Midbrain (tissue), 1 donor: ENCODE results near the gene CCNF.
"Not testable (repeated sequence)": the region's sequence is repeated elsewhere in the genome, so short reads cannot be mapped to it uniquely, and the experiment has no call there.

Experiments
- DNase-seq: peaks from one replicate; lab custom pipeline; 2025; lab: John Stamatoyannopoulos, UW

CCNF gene, protein sequence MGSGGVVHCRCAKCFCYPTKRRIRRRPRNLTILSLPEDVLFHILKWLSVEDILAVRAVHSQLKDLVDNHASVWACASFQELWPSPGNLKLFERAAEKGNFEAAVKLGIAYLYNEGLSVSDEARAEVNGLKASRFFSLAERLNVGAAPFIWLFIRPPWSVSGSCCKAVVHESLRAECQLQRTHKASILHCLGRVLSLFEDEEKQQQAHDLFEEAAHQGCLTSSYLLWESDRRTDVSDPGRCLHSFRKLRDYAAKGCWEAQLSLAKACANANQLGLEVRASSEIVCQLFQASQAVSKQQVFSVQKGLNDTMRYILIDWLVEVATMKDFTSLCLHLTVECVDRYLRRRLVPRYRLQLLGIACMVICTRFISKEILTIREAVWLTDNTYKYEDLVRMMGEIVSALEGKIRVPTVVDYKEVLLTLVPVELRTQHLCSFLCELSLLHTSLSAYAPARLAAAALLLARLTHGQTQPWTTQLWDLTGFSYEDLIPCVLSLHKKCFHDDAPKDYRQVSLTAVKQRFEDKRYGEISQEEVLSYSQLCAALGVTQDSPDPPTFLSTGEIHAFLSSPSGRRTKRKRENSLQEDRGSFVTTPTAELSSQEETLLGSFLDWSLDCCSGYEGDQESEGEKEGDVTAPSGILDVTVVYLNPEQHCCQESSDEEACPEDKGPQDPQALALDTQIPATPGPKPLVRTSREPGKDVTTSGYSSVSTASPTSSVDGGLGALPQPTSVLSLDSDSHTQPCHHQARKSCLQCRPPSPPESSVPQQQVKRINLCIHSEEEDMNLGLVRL

DNA sequence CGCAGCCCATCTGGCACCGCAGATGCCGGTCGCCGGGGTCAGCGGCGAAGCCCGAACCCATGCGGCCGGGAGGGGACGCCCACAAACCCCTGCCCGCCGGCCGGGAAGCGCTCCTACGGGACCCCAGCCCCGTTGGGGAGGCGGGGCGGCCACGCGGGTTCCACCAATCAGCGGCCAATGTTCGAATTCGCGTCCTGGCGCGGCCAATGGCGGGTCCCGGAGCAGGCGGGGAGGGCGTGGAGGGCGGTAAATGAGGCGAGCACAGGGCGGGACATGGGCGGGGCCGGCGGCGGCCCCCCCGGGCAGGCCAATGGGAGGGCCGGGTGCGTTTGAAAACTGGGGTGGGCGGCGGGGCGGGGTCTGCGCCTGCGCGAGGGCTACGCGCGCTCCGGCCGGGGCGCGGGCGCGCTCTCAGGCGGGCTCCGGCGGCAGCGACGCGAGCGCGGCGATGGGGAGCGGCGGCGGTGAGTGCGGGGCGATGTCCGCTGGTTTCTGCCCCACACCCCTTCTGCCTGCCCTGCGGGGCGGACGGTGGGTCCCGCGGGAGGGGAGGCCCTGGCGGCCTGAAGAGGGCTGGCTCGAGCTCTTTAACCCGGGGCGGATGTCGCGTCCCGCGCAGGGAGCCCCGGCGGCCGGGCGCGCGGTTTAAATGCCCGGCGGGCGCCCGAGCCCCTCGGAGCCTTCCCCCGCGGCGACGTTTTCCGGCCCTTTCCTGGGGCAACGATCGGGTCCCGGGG, at the start of gene CCNF:
Gene CCNF (plus strand): TSS at position 414 of the 737 bp plus-strand sequence. CDS start 35 bp downstream, at position 449.
- peak; percentile 96 for DNase-seq

DNA sequence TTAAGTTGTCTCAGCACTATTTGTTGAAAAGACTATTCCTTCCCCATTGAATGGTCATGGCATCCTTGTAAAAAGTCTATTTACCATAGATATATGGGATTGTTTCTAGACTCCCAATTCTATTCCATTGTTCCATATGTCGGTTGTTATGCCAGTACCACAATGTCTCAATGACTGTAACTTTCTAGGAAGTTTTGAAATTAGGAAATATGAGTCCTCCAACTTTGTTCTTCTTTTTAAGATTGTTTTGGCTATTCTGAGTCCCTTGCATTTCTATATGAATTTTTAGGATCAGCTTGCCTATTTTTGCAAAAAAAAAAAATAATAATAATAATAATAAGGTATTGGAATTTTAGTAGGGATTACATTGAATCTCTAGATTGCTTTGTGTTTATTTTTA, 45.7 kb upstream of the CCNF start:
- no peak for DNase-seq

DNA sequence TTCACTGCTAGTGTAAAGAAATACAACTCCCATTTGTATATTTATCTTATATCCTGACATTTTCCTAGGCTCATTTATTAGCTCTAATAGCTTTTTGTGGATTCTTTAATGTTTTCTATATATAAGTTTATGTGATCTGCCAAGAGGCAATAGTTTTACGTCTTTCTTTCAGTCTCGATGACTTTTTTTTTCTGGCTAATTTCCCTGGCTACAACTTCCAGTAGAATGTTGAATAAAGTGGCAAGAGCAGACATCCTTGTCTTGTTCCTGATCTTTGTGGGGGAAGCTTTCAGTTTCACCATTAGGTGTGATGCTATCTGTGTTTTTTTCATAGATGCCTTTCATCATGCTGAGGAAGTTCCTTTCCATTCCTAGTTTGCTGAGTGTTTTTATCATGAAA, 44.8 kb upstream of the CCNF start:
- no peak for DNase-seq

DNA sequence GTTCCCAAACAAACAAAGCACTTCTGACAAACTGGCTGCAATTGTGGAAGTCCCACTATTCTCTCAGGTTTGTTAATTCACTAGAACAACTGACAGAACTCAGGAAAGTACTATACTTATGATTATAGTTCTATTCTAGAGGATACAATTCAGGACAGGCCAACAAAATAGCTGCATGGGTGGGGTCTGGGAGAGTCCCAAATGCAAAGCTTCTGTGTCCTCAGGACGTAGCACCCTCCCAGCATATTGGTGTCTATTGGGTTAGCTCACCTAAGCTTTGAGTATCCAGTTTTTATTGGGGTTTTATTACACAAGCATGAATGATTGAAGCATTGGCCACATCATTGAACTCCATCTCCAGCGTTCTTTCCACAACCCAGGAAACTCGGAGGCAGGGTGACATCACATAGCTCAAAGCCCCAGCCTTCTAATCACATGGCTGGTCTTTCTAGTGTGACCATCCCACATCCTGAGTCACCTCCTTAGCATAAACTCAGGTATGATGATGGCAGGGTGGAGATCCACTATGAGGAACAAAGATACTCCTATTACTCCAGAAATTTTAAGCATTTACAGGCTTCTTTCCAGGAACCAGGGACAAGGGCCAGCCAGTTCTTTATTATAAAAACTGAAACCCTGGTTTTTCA, 43.9 kb upstream of the CCNF start:
- no peak for DNase-seq

DNA sequence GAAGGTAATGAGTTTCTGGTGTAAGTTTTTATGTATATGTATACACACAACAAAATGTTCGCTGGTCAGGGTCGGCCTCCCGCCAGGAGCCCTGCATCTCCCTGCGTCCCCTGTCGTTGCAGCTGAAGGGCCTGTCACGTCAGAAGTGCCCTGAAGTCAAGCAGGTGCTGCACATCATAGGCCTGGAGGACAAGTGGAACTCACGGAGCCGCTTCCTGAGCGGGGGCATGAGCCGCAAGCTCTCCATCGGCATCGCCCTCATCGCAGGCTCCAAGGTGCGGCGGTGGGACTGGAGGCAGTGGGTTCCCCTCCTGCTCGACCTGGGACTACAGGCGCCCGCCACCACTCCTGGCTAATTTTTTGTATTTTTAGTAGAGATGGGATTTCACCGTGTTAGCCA, 43.3 kb upstream of the CCNF start:
- DNase-seq = not testable (repeated sequence)

DNA sequence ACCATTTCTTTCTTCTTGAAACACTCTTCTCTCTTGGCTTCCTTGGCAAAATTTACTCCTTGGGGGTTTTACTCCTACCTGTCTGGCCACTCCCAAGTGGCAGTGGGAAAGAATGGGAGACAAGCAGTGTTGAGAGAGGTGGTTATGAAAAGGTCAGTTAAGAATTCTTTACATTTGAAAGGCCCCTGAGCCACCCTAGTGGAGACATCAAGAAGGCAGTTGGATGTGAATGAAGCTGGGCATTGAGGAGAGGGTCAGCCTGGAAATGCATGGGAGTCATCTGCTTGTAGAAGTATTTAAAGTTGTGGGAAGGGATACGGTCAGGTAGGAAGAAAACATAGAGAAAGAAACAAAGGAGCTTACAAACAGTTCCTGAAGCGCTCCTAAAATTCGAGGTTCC, 42.3 kb upstream of the CCNF start:
- no peak for DNase-seq

DNA sequence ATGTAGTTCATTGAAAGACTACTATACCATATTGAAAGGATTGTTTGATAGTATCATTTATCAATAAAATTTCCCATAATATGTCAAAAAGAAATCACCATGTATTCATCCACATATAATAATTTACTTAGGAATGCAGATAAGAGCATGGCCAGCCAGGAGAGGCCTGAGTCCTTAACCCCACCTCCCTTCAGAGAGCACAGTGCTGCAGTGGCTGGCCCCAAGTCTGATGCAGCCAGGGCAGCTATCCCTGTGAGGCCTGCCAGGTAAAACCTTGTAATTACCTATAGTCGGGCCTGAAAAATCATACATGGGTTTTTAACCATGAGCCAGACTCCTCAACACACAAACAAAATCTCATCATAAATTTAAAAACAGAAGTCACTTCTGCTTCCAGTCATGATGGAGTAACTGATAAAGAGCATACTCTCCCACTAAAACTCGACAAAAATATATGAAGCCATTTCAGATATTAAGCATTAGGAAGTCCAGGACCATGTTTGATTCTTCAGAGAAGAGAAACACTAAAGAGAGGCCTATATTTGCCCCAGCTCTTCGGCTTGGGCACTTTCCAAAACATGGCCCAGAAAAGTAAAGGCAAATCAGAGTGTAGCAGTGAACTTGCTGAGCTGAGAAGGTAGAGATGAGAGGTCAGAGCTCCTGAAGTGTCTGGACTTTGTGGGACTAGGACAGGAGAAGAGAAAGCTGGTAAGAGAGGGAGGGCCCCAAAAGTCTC, 40.9 kb upstream of the CCNF start:
- no peak for DNase-seq

DNA sequence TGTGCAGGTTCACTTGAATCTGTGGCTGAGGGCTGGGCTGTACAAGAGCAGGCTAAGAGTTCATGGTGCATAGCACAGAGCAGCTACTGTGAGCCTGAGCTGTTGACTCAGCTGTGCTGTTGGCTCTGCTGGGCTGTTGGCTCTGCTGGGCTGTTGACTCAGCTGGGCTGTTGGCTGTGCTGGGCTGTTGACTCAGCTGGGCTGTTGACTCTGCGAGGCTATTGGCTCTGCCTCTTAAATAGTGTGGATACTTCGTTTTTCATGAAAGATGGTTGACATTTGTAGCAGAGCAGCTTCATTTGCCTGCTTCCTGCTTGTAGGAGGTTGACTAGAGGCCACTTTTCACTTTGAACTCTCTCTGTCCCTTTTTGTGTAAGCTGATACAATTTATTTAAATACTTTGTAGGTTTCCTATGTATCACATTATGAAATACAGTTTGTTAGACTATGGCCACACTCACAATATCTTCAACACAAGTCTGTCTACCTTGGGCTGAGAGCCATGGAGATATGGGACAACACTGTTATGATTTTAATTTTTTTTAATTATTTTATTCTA, 40.3 kb upstream of the CCNF start:
- DNase-seq = no peak

DNA sequence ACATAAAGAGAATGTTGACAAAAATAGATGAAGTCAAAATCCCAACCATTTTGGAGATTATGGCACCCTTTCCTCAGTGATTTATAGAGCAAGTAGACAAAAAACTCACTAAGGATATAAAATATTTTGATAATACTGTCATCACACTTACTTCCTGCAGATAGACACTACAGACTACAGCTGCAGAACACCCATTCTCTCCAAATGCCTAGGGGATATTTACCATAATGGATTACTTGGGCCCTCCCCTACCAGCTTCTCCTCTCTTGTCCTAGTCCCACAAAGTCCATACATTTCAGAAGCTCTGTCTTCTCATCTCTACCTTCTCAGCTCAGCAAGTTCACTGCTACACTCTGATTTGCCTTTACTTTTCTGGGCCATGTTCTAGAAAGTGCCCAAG, 37.2 kb upstream of the CCNF start:
- DNase-seq = no peak

DNA sequence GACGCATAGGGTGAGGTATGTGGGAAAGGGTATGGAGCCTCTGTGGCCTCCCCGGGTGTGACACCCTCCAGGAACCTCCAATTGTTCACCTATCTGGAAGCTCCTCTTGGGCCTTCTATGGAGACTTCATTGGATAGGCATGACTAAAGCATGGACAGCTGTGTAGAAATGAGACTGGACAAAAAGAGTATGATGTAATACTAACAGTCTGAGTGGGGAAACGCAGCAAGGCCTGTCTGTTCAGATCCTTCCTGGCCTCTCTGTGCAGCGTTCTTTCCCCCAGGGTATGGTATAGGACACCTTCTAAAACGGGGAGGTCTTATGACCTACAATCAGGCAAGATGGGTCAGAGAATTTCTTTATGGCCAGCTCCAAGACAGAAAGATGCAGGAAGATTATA, 30.7 kb upstream of the CCNF start:
- no peak for DNase-seq

DNA sequence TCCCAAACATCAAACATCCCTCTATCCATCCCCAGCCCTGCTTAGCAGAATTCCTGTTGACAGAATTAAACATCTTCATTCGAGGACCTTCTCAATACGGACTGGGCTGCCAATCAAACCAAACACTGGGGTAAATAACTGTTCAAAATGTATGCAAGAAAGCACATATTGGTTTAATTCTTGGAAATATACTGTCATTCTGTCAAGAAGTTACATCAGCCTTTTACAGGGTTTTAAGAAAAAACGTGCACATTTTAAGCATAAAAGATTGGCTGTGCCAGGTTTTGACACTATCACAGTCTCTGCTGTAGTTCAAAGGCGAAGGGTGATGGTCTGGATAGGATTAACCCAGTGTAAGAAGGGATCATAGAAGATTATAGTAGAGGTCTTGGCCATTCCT, 25.1 kb upstream of the CCNF start:
- DNase-seq = no peak

DNA sequence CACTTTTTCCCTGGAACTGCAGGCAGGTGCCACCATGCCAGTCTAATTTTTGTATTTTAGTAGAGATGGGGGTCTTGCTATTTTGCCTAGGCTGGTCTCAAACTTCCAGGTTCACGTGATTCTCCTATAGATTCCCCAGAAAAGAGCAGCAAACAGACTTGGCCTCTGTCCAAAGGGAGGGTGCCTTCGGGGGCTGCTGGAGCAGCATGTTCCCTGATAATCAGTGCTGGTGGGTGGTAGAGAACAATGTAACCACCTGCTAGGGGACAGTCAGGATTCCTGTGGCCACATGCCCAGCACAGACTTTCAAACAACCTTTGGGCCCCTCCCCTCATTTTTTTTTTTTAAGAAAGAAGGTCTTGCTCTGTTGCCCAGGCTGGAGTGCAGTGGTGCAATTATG, 14.2 kb upstream of the CCNF start:
- DNase-seq = no peak

DNA sequence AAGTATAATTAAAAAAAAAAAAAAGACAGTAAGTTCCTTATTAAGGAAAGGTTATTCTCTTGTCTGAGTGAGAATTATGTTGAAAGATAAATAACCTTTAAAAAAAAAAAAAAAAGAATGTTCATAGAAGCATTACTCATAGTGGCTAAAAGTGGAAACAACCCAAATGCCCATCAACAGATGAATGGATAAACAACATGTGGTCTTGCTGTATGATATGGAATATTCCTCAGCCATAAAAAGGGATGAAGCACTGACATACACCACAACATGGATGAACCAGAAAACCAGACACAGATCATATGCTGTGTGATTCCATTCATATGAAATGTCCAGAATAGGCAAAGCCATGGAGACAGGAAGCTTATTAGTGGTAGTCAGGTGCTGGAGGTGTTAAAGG, 9.2 kb upstream of the CCNF start:
- DNase-seq = no peak

DNA sequence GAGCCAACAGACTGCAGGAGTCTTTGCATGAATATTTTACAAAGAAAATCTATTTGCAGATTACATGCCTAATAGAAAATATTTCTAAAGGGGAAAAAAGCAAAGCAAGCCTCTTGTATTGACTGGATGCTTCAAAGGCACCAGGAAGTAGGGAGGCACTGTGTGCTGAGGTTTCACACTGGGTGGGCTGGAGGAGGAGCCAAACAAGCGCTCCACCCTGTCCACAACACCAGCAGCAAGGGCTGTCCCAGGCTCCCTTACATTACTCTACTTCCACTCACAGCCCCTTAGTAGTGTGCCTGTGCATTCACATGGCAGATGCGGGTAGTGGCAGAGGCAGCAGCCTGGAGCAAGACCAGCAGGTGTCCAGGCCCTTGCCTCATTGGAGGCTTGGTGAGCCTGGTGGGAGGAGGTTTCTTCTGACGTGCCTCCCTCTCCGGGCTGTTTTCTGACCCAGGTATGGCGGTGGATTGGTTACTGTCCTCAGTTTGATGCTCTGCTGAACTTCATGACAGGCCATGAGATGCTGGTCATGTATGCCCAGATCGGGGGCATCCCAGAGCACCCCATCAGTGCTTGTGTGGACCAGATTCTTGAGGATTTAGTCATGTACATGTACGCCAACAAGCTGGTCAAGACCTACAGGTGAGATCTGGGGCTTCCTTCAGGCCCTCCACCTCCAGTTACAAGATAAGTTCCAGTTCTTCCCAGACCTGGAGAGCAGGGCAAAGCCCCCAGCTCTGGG, 7.0 kb upstream of the CCNF start:
- no peak for DNase-seq

DNA sequence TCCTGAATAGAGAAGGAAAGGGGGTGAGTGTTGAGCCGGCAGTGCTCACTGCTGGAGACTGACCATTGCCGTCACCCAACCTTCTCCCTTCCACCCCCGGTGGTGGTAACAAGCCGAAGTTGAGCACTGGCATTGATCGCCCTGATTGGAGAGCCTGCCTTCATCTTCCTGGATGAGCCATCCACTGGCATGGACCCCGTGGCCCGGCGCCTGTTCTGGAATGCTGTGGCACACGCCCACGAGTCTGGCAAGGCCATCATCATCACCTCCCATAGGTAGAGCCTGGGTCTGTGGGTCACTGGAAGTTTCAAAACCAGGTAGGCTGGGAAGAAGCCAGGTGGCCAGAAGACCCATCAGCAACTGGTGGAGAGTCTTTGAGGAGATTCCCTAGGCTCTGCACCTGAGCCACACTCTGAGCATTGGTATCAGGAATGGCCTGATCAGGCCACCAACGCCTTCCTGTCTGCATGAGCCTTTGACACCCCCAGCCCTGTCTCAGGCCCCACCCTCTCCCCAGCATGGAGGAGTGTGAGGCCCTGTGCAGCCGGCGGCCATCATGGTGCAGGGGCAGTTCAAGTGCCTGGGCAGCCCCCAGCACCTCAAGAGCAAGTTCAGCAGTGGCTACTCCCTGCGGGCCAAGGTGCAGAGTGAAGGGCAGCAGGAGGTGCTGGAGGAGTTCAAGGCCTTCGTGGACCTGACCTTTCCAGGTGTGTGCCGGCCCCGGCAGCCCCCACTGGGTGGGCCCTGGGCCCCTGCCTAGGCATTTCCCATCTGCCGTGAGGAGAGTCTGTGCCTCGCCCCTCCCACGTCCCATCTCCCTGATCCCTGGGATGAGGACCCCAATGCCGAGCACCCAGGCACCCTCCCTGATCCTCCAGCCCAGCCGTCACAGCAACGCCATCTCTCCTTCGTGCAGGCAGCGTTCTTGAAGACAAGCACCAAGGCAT, 4.9 kb upstream of the CCNF start:
- no peak for DNase-seq

DNA sequence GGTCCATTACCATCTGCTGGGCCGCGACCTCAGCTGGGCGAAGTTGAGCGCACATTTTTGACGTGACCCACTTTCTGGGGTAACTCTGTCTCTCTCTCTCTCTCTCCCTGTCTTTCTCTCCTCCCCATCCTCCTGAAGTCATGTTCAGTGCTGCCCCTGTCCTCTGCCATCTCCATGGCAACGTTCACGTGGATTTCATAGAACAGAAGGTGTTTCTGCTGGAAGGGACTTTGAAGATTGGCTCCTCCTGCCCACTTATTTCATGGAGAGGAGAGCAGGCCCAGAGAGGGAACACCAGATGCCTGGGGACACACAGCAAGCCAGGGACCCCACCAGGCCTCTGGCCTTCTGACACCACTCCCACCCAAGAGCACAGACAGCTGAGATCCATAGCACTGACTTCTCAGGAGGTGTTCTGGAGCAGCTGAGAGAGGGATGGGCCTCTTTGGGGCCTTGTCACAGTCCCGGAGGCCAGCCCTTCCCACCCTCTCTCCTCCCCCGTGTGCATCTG, 4.2 kb upstream of the CCNF start:
- peak; percentile 2 for DNase-seq

DNA sequence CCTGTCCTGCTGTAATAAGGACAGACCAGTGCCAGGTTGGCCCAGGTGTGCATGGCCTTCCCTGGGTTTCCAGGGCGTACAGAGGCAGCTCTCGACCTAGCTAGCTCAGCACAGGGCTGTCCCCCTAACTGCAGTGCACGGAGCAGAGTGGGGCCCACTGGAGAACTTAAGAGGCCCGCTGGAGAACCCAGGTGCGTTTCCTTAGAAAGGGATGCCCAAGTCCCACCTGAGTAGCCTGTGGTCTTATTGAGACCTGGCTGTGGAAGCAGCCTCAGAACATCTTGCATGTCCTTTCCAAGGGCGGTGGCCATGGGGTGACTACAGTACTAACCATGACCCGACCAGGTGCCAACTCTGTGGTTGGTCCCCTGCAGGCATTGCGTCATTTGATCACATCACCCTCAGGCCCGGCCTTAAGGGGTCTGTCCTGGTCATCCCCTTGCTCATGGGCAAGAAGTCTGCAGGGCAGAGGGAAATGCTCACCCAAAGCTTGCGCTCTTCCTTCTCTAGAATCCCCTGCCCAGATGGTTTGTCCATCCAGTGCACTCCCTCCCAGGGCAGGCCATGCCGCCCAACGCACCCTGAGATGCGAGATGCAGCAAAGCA, 3.3 kb upstream of the CCNF start:
- no peak for DNase-seq

DNA sequence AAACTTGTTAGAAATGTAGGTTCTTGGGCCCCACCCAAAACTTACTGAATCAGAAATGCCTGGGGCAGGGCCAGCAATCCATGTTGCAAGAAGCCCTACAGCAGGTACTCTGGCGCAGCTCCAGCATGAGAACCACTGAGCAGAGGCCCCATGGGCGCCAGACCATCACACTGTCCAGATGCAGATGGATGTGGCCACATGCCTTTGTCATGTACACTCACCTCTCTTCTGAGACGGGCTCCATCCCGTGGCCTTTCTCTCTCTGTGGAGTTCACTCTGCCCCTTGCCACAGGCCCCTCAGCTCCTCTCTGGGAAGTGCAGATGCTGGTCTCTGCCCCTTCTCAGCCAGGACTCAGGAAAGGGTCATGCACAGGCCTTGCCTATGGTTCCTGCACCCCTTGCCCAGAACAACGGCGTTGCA, 2.3 kb upstream of the CCNF start:
- no peak for DNase-seq

DNA sequence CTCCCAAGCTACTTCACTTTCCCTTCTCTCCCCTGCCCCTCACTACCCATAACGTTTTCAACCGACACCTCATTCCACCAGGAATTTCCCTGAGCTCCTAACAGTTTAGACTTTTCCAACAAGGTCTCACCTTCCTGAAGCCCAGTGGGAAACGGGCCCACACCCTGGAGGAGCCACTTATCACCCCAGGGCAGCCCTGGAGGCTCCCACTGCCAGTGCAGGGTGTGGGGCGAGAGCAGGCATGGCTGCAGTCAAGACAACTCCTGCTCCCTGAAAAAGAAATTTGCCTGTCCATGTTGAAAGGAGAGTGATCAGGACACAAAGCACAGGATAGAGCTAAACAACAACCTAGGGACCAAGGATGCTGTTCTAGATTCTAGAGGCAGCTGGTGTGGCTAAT, 1.7 kb upstream of the CCNF start:
- no peak for DNase-seq
